Calu3 (cell line): ENCODE data around the gene NTNG1. TPM values are rescaled to one million over a fixed set of nuclear protein-coding genes. Genes with fewer than 3 reads are reported as not detected.

Source experiments
- BruUV-seq: library from RNA; stranded (reverse); fragments of 400-500 nt; replicated peaks from 2 replicates; lab custom pipeline; 2021; lab: Mats Ljungman, UMichigan
- CTCF ChIA-PET: fragments of 300-600 bp; sonication (Branson Sonifier 250); formaldehyde crosslinking; loops from one replicate; lab custom pipeline; 2022; ENCODE audit warnings: antibody characterized with exemption; lab: Charles Lee
- DNase-seq: peaks from one replicate; pipeline ENCODE4 v3.0.0; 2022
- H3K27ac Mint-ChIP-seq: one replicate; pipeline ENCODE4 v1.8.0; 2022; ENCODE audit warnings: mixed read lengths; ENCODE audit not compliant: unreplicated experiment
- H3K27me3 Mint-ChIP-seq: one replicate; pipeline ENCODE4 v1.8.0; 2022; ENCODE audit warnings: mixed read lengths; ENCODE audit not compliant: unreplicated experiment
- H3K36me3 Mint-ChIP-seq: one replicate; pipeline ENCODE4 v1.8.0; 2022; ENCODE audit warnings: mild to moderate bottlenecking, moderate library complexity, mixed read lengths; ENCODE audit not compliant: insufficient read depth, unreplicated experiment
- H3K4me1 Mint-ChIP-seq: one replicate; pipeline ENCODE4 v1.8.0; 2022; ENCODE audit warnings: mild to moderate bottlenecking, low read depth, mixed read lengths; ENCODE audit not compliant: unreplicated experiment
- H3K4me3 Mint-ChIP-seq: one replicate; pipeline ENCODE4 v1.8.0; 2022; ENCODE audit warnings: mild to moderate bottlenecking, low read depth, moderate library complexity, mixed read lengths; ENCODE audit not compliant: unreplicated experiment
- H3K9me3 Mint-ChIP-seq: one replicate; pipeline ENCODE4 v1.8.0; 2022; ENCODE audit warnings: low read depth, mixed read lengths; ENCODE audit not compliant: unreplicated experiment
- intact Hi-C: fragments of 100-400 bp; cut with micrococcal nuclease; formaldehyde crosslinking; loops from one replicate; pipeline ENCODE4 v1.10.0; 2022; ENCODE audit not compliant: unreplicated experiment
- total RNA-seq: library from RNA; stranded (reverse); gene quantifications from 2 replicates; pipeline ENCODE4 v1.2.3, GENCODE V29; 2022
- TF ChIP-seq, protein P1 (sequence below): fragments of 200-600 bp; IDR thresholded peaks from one replicate; pipeline ENCODE4 v1.8.0; 2022; ENCODE audit warnings: antibody characterized with exemption; ENCODE audit not compliant: unreplicated experiment

NTNG1 gene
- total RNA-seq, 1 experiment from 2014 or later: 2.6 TPM

- Mint-ChIP-seq H3K36me3 (no peaks in the 10 kb centered on the region), H3K4me3 (no peak overlapping the region), H3K4me1 (no peaks in the 10 kb centered on the region), H3K27ac (no peak overlapping the region), H3K27me3 (no peaks in the 10 kb centered on the region), H3K9me3 (peaks cover 7% of the 10 kb centered on the region)
- CTCF ChIA-PET: no interaction called here
- intact Hi-C loops: no loop called here
- TF ChIP-seq, protein P1, sequence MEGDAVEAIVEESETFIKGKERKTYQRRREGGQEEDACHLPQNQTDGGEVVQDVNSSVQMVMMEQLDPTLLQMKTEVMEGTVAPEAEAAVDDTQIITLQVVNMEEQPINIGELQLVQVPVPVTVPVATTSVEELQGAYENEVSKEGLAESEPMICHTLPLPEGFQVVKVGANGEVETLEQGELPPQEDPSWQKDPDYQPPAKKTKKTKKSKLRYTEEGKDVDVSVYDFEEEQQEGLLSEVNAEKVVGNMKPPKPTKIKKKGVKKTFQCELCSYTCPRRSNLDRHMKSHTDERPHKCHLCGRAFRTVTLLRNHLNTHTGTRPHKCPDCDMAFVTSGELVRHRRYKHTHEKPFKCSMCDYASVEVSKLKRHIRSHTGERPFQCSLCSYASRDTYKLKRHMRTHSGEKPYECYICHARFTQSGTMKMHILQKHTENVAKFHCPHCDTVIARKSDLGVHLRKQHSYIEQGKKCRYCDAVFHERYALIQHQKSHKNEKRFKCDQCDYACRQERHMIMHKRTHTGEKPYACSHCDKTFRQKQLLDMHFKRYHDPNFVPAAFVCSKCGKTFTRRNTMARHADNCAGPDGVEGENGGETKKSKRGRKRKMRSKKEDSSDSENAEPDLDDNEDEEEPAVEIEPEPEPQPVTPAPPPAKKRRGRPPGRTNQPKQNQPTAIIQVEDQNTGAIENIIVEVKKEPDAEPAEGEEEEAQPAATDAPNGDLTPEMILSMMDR: no peak
- no TSS peak for BruUV-seq
- no peak for DNase-seq
Observed at GRCh38 chr1:107220036-107220435, 79.2 kb downstream of the NTNG1 start.

DNA sequence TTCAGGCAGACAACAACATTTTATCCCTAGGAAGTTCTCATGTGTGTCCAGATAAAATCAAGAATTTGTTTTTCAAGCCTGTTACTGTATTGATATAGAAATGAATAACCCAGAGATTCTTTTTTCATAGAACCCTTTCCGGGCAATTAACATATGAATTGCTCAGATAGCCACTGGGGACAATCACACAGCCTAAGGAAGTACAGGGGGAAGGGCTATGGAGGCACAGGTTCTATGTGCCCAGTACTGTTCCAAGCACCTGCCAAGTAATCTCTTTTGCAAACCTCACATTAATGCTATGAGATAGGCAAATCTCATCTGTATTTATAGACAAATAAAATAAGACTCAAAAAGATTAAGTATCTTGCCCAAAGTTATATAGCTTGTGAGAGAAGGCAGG lies 84.9 kb downstream of the NTNG1 start:
- Mint-ChIP-seq H3K27me3 (no peaks in the 10 kb centered on the region), H3K36me3 (no peaks in the 10 kb centered on the region), H3K4me3 (no peak overlapping the region), H3K4me1 (no peaks in the 10 kb centered on the region), H3K9me3 (peaks cover 2% of the 10 kb centered on the region), H3K27ac (no peak overlapping the region)
- intact Hi-C loops: no loop called here
- DNase-seq: no peak
- CTCF ChIA-PET: no interaction called here
- no TSS peak for BruUV-seq
- TF ChIP-seq, protein P1: no peak

DNA sequence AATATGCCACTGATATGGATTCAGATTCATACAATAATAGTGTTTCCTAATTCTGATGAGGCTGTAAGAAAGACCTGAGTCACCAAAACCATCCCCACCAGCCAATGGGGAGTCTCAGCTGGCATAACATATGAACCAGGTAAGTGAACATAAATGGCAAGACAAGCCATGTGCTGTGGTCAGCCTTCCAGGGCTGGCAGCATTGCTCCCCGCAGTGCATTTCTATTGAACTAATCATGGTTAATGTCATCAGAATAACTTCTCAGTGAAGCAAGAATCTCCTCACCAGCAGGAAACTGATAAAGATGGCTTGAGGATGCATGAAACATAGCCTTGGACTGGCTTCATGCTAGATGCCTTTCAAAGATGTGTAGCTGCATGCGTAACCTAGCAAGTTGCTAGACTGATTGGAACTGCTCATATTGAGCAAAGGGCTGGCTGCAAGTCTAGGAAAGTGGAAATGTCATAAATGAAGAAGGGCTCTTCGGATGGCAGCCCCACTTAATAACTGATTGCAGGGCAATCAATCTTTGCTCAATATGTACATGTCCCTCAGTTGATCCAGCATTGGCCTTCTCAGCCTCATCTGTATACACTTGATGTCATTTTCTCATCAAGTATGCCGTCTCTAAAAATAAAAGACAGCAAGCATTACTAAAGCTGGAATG lies 88.0 kb downstream of the NTNG1 start:
- DNase-seq: no peak
- H3K9me3 Mint-ChIP-seq: peaks cover 2% of the 10 kb centered on the region
- CTCF ChIA-PET: no interaction called here
- no peaks in the 10 kb centered on the region for H3K27me3 Mint-ChIP-seq
- H3K36me3 Mint-ChIP-seq: no peaks in the 10 kb centered on the region
- TF ChIP-seq, protein P1: no peak
- no TSS peak for BruUV-seq
- no peak overlapping the region for H3K27ac Mint-ChIP-seq
- intact Hi-C loops: no loop called here
- no peaks in the 10 kb centered on the region for H3K4me1 Mint-ChIP-seq
- H3K4me3 Mint-ChIP-seq: no peak overlapping the region

DNA sequence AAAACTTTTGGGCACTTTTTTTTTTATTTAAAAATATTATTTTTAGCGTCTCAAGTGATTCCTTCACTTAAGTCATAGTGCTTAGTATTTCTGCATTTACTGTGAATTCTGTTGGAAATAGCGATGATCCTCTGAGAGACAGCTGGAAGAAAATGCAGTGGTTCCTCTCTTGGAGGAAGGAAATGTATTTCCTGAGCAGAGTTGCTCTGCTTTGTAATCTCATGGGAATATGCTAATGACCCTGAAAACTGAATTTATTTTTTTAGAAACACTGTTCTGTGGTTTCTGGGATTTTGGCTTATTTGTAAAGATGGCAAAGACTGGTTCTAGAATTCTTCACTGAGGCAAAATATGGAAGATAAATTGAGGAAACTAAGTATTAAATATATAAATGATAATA lies 88.9 kb downstream of the NTNG1 start:
- no peak overlapping the region for H3K27ac Mint-ChIP-seq
- no TSS peak for BruUV-seq
- CTCF ChIA-PET: no interaction called here

More for the DNA sequence above, 88.9 kb downstream of the NTNG1 start:
- H3K36me3 Mint-ChIP-seq: no peaks in the 10 kb centered on the region
- H3K4me1 Mint-ChIP-seq: no peaks in the 10 kb centered on the region
- intact Hi-C loops: no loop called here
- no peak for DNase-seq
- TF ChIP-seq, protein P1: no peak
- no peaks in the 10 kb centered on the region for H3K27me3 Mint-ChIP-seq
- peaks cover 2% of the 10 kb centered on the region for H3K9me3 Mint-ChIP-seq
- H3K4me3 Mint-ChIP-seq: no peak overlapping the region
